NCI-H2227 (cell line): ENCODE data around the gene MSX1.
A peak's percentile ranks its signal among the peaks of the same experiment; 100 is the strongest.

ENCODE experiments used
- DNase-seq: peaks from one replicate; lab custom pipeline; 2025; ENCODE audit not compliant: unreplicated experiment; lab: John Stamatoyannopoulos, UW

MSX1 gene

GRCh38 chr4:4840351-4840750, 19.1 kb upstream of the MSX1 start:
- DNase-seq, result no peak

GRCh38 chr4:4841156-4841555, 18.3 kb upstream of the MSX1 start:
- DNase-seq, result no peak

GRCh38 chr4:4842476-4843441, 16.7 kb upstream of the MSX1 start:
- no peak for DNase-seq

- peak; percentile 51 for DNase-seq
Observed at GRCh38 chr4:4843635-4844291, 15.7 kb upstream of the MSX1 start.

GRCh38 chr4:4845027-4845426, 14.4 kb upstream of the MSX1 start:
- no peak for DNase-seq

- no peak for DNase-seq
Observed at GRCh38 chr4:4847011-4847410, 12.5 kb upstream of the MSX1 start.

- no peak for DNase-seq
Observed at GRCh38 chr4:4848540-4848939, 10.9 kb upstream of the MSX1 start.

GRCh38 chr4:4849106-4849505, 10.4 kb upstream of the MSX1 start:
- no peak for DNase-seq

GRCh38 chr4:4849524-4850193, 9.8 kb upstream of the MSX1 start:
- DNase-seq, result no peak

- DNase-seq, result no peak
Observed at GRCh38 chr4:4851081-4851480, 8.4 kb upstream of the MSX1 start.

GRCh38 chr4:4851906-4852305, 7.6 kb upstream of the MSX1 start:
- no peak for DNase-seq

GRCh38 chr4:4852591-4853362, 6.7 kb upstream of the MSX1 start:
- no peak for DNase-seq

GRCh38 chr4:4853371-4853823, 6.1 kb upstream of the MSX1 start:
- DNase-seq, result no peak

- no peak for DNase-seq
Observed at GRCh38 chr4:4853921-4854648, 5.4 kb upstream of the MSX1 start.

- DNase-seq, result peak; percentile 86
Observed at GRCh38 chr4:4854649-4855295, 4.7 kb upstream of the MSX1 start.

- peak; percentile 56 for DNase-seq
Observed at GRCh38 chr4:4855301-4856070, 4.0 kb upstream of the MSX1 start.

GRCh38 chr4:4856071-4857000, 3.1 kb upstream of the MSX1 start:
- DNase-seq, result peak; percentile 51
